HG02884 (cell line): ENCODE measurements around the gene C9orf85.

Experiments
- ATAC-seq: cut with Tn5 transposase; IDR thresholded peaks from one replicate; pipeline ENCODE4 v1.9.1; 2021; ENCODE audit warnings: mild to moderate bottlenecking, moderate library complexity; ENCODE audit not compliant: unreplicated experiment

Gene C9orf85

DNA sequence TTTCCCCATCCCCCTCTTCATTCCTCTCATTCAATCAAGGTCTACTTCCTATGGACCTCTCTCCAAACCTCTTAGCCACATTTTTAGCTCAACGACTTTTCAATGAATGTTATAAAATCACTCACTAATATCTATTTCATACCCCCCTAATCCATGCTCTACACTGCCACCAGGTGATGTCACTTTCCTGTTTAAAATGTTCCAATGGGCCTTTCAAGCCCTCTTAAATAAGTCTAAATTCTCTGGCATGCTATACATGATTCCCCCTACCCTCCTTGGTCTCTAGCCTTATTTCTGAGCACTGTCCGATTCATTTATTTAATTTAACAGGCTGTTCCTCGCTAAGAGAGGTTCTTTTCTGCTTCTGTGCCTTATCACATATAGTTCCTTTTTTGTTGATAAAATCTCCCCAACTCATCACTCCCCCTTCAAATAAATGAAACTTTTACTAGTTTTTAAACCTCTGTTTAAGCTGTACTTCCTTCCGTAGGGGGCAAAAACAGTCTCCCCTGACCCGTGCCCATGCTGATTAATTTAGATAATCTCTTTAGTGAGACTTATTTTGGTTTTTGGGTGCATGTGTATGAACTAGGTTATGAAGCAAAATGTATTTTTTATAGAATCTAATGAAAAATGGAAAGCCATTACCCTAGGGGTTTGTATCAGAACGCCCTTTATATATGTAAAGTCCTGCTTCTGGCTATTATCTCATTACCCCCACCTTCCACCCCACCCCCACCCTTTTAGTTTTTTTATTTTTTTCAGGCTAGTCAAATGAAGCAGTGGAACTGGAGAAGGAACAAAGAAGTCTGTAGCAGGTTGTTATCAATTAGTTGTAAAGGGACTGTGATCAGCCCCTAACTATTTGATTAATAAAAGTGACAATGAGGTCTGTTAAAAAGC, 9.5 kb upstream of the C9orf85 start:
- ATAC-seq = no peak

- no peak for ATAC-seq
Measured at GRCh38 chr9:71904076-71904475, 7.4 kb upstream of the C9orf85 start.

DNA sequence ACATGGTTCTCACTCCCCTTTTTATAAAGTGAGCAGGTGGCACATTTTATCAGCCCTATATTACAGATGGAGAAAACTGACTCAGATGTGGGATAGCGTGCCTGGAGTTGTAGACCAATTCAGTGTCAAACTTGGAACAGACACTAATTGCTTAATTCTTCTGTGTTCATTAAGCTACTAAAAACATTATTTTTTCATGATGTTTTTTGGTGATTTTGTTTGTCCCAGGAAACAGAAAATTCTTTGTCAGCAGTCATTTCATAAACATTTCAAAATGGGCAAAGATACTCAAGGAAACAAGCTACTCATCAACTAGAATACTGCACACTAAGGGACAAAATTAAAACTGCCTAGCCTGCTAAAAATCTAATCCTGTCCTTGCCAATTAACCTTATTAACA, 2.6 kb upstream of the C9orf85 start:
- no peak for ATAC-seq

DNA sequence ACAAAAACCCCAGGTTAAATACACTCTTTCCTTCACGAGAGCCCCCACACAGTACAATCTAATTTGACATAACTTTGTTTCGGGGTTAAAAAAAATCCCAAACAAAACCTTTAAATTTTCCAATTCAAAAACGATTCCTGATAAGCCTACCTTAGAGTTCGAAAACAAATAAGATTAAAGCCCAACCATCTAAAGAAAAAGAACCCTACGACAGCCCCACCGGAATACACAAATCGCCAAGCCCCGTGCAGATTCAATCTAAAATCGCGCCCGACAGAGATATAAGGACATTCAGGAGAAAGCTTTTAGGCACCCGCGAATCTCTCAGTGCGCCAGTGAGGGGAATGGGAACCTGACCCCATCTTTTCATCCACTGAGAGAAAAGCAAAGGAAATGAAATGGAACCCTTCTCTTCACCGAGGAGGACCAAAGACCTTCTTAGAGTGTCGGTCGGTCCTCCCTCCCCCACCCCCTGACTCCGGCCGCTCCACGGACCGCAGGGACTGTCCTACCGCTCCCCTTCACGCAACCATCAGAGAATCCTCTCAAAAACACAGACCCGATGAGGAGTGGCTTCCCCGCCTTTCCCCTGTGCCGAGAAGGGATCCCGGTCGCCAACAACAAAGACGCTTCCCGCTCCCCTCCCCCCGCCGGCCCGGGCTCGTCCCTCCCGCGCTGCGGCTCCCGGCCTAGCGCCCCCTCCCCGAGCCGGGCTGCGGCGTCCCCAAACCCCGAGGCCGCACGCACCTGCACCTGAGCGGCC, 1.4 kb upstream of the C9orf85 start:
- peak; percentile 1 for ATAC-seq

GRCh38 chr9:71910650-71911060, 784 bp upstream of the C9orf85 start:
- ATAC-seq = peak; percentile 5

DNA sequence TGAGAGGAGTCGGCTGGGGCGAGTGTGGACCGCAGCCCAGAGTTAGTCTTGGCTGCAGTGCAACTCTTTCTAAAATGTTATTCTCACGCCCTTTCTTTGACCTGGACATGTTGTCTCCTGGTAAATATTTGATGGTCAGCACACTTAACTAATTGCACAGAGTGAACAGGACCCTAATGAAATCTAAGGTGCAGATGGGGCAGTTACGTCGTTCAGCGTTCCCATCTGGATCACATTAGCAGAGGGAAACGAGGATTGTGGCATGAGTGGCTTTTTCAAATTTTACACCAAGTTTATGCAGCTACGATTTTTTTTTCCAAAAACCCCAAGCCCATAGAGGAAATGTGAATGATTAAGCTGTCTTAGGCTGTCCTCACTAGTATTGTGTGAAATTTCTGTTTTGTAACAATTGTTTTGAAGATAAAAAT, 483 bp downstream of the C9orf85 start:
- no peak for ATAC-seq

DNA sequence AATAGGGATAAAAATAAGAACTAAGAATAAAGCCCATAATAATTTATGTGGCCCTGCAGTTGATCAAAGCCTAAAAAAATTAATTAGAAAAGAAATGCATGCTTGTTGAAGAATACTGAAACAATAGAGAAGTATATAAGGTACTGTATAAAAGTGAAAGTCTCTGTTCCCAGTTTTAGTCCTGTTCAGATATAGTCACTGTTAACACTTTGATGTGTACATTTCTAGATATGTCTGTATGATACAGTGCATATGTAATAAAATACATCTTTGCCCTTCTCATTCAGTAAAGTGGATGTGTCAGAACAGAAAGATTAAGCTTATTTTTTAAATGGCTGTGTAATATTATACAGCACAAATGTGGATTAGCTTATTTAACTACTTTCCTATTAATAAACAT, 4.1 kb downstream of the C9orf85 start:
- no peak for ATAC-seq

- ATAC-seq = peak; percentile 94
Measured at GRCh38 chr9:71916834-71917534, 5.5 kb downstream of the C9orf85 start.

DNA sequence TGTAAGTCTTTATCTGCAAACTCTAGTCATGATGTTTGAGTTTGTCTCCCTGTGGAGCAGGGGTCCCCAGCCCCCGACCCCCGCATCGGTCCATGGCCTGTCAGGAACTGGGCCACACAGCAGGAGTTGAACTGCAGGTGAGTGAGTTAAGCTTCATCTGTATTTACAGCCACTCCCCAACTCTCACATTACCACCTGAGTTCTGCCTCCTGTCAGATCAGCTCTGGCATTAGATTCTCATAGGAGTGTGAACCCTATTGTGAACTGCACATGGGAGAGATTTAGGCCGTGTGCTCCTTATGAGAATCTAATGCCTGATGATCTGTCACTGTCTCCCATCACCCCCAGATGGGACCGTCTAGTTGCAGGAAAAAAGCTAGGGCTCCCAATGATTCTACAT, 7.0 kb downstream of the C9orf85 start:
- no peak for ATAC-seq

- no peak for ATAC-seq
Measured at GRCh38 chr9:71920456-71921189, 9.2 kb downstream of the C9orf85 start.

- ATAC-seq = no peak
Measured at GRCh38 chr9:71921190-71921814, 9.9 kb downstream of the C9orf85 start.

DNA sequence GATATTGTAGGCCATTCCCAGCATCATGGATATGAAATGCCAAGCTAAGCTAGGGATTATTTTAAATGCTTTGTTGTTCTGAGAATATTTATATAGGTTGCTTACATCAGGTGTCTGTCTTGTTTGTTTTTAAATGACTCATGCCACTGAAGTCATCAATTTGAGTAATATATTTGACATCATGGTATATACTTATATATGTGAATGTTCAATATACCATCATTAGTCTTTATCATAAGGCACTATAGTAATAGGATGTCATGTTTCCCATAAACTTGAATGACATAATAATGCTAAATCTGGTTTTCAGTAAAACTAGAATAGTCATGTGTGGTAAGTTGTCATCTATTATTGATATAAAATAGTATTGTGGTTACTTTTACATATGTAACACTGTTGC, 13.1 kb downstream of the C9orf85 start:
- no peak for ATAC-seq

DNA sequence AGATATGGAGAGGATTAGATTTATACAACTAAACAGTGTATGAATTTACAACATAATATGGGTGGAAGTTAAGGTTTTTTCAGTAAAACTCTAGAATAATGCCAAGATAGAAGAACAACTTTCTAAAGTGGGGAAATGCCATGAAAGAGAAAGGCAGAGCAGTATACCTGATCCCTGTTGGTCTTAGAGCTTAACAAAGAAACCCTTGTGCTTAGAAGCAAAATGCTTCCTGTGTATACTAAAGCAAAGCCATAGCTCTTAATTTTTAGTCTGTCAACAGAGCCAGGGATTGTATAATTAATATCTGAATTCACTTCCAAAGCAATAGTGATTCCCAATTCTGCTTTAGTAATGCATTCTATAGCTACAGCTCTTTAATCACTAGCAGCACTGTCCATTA, 14.4 kb downstream of the C9orf85 start:
- ATAC-seq = no peak

- no peak for ATAC-seq
Measured at GRCh38 chr9:71928376-71928775, 16.9 kb downstream of the C9orf85 start.

DNA sequence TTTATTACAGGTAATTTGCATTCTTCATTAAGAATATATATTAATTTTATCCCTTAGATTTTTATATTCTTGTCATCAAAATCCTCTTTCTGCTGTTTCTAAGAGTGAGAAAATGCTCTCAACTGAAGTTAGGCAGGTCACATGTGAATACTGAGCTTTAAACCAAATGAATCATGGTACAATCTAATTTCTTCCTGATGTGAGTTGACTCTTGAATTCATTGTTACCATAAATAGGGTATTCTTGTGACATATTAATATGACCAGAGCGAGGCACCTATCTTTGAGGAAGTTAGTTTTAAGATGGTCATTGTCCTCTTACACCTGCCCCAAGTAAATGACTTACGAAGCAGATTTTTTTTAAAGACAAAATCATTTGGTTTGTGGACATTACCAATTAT, 17.4 kb downstream of the C9orf85 start:
- no peak for ATAC-seq

DNA sequence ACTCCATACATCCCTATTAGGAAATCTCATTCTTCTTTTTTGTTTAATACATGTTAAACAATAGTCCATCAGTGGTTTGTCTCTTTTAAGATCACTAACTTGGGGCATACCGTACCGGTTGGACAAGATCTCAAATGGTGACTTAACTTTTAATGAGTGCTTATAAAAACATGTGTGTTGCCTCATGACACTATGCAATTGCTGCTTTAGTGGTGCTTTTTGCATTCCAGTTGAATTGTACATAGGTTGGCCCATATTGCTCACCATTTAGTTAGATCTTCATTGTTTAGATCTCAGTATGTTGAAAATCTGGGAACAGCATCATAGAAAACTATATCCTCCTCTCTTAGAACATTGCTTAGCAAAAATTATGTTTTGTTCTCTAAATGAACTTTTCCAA, 17.8 kb downstream of the C9orf85 start:
- ATAC-seq = no peak

DNA sequence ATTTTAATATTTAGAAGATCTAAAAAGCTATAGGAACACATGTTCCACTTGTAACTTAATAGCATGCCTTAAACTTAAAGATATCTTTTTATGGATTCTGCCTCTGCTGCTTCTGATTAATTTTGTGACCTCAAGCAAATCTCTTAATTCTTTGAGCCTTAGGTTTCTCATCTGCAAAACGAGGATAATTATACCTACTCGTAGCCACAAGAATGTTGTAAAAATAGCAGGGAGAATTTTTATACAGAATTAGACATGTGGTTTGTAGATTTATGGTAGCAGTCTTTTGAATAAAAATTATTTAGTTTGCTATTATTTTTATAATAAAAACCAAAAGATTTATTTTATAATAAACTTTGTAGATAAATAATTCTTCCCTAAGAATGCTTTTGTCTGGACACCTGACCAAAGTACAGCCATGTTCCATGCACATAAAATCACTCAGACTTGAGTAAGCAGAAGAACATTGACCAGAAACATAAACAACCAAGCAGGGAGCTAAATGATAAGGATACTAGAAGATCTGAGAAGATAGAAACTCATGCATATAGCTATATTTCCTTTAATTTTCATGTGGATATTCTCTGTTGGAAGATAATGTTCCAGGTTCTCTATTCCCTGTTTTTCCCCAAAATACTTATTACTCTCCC, 18.5 kb downstream of the C9orf85 start:
- ATAC-seq = no peak

DNA sequence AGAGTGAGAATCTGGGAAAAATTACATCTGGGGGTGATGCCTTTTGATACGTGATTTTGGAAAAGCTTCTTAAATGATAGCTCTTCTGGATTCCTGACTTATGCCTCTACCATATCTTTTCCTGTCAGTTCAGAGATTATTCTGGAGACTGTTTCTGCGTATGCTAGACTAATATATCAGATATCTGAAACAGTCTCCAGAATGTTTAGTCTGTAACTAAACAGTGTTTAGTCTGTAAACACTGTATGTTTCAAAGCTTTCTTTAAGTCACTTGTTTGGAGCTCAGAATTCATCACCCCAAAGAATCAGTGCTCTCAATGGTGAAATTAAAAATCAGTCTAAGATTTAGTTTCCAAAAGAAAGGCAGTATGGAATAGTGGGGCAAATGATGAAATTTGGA, 19.7 kb downstream of the C9orf85 start:
- ATAC-seq = no peak

DNA sequence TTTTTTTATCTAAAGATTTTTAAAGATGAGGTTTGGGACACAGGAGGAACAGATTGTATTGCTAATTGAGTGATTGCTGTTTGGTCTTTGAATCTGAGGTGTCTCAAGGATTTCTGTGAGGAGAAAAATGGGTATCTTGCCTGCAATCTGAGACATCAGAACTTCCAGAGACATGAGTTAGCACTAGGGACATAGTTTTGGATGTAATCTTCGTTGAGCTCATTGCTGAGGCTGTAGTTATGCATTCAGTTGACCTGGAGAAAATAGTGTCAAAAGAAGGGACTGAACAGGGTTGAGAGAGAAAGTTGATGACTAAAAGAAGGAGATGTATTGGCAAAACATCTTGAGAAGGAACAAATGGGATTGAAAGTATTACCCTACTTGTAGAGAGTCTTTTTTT, 24.6 kb downstream of the C9orf85 start:
- no peak for ATAC-seq

- no peak for ATAC-seq
Measured at GRCh38 chr9:71937070-71937625, 25.7 kb downstream of the C9orf85 start.
